BE2C (cell line): ENCODE results near the gene CSMD2.

Experiments
- DNase-seq: peaks from one replicate; pipeline ENCODE4 v3.0.0-alpha.2; 2020
- H3K27me3 ChIP-seq: fragments of 250-450 bp; sonication (Bioruptor Pico); 2 replicates; pipeline ENCODE4 v1.5.1; 2020; ENCODE audit warnings: mild to moderate bottlenecking
- H3K36me3 ChIP-seq: fragments of 250-450 bp; sonication (Bioruptor Pico); 2 replicates; pipeline ENCODE4 v1.5.1; 2020; ENCODE audit warnings: mild to moderate bottlenecking
- H3K4me1 ChIP-seq: fragments of 250-450 bp; sonication (Bioruptor Pico); 2 replicates; pipeline ENCODE4 v1.5.1; 2020
- H3K4me3 ChIP-seq: 2 replicates; pipeline ENCODE4 v1.5.1; 2011; ENCODE audit warnings: low read depth, low read length
- H3K9me3 ChIP-seq: fragments of 250-450 bp; sonication (Bioruptor Pico); 2 replicates; pipeline ENCODE4 v1.5.1; 2020
- TF ChIP-seq, protein P1 (sequence below): IDR thresholded peaks from 2 replicates; pipeline ENCODE4 v1.5.1; 2012; ENCODE audit warnings: mild to moderate bottlenecking, low read depth, low read length

CSMD2 gene

DNA sequence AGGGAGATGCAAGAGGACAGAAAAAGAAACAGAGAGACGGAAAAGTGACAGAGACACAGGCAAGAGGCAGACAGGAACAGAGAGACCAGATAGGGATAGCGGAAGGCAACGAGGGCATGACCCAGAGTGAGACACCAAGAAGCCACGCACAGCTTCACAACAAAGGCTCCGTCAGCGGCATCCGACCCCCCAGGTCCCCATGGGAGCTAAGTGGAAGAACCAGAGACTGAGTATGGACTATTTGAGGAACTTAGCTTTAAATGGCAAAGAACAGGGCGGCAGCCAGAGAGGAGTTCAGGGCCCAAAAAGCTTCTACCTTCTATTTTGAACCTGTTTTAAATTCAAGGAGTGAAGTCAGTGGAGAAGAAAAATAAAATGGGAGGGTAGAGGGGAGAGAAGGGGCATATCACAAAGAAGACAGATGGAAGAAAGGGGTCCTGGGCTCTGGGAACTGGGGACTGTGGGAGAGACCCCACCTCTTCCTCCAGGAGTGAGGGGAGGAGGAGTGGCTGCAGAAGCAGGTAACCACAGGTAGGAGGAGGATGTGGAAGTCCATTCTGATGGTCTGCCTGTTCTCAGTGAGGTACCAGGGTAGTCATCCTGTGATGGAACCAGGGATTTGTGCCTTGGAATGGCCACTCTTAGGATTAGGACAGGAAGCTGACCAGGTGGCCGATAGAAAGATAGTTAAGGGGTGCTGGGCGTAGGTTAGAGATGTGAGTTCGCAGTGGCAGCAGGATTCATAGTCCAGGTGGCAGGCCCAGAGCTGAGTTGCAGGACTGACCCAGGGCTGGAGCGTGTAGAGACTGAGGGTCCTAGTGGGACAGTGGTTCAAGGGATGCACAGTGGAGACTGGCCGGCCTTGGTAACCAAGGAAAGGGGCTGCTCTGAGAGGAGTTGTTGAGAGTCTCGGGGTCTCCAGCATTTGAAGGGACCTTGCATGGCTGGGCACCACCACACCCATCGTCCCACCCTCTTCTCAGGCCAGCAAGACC, 37.7 kb downstream of the CSMD2 start:
- Histone ChIP-seq H3K9me3 (no peaks in the 10 kb centered on the region), H3K4me1 (no peaks in the 10 kb centered on the region), H3K4me3 (no peak overlapping the region), H3K36me3 (no peaks in the 10 kb centered on the region), H3K27me3 (no peaks in the 10 kb centered on the region)
- no peak for DNase-seq
- TF ChIP-seq, protein P1, sequence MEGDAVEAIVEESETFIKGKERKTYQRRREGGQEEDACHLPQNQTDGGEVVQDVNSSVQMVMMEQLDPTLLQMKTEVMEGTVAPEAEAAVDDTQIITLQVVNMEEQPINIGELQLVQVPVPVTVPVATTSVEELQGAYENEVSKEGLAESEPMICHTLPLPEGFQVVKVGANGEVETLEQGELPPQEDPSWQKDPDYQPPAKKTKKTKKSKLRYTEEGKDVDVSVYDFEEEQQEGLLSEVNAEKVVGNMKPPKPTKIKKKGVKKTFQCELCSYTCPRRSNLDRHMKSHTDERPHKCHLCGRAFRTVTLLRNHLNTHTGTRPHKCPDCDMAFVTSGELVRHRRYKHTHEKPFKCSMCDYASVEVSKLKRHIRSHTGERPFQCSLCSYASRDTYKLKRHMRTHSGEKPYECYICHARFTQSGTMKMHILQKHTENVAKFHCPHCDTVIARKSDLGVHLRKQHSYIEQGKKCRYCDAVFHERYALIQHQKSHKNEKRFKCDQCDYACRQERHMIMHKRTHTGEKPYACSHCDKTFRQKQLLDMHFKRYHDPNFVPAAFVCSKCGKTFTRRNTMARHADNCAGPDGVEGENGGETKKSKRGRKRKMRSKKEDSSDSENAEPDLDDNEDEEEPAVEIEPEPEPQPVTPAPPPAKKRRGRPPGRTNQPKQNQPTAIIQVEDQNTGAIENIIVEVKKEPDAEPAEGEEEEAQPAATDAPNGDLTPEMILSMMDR: no peak

DNA sequence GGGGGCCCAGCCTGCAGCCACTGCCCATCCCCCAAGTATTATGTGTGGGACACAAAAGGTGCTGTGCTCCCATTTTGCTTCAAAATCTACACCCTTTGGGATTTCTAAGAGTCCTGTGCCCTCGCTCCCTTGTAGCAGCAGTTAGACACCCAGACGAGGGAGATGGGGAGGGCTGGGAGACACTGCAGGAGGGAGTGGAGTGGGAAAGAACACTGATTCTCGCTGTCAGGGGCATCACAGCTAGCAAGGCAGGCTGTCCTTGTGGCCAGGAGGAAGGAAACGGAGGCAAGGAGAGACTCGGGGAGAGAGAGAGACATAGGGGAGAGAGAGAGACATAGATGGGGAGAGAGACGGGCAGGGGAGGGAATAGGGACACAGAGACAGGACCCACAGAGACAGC, 38.5 kb downstream of the CSMD2 start:
- Histone ChIP-seq H3K27me3 (no peaks in the 10 kb centered on the region), H3K4me3 (no peak overlapping the region), H3K4me1 (no peaks in the 10 kb centered on the region), H3K36me3 (no peaks in the 10 kb centered on the region), H3K9me3 (no peaks in the 10 kb centered on the region)
- TF ChIP-seq, protein P1: no peak
- DNase-seq: no peak

DNA sequence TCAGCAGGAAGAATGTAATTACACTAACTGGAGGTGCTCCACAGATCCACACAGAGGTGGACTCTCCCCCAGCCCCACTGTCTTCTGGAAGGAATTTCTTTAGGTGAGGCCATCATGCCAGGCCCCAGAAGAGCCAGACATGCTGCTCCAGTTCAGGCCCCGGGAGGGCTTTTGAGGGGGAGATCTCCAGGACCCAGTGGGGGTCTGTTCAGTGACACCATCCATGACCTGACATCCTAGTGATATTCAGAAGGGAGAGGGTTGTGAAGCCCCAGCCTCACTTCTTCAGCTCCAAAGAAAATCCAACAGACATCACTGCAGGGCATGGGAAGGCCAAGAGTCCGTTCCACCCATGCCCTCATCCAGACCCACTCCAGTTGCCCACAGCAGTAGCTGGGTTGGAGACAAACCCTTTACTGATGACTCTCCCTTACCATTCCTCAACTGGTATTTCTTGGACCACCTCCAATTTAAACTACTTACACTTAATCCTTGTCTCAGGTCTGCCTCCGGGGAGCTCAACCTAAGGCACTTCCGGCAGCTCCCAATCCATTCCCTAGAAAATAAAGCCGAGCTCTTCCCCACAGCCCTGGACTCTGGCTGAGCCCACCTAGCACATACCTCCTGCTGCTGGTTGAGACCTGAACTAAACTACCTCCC, 39.2 kb downstream of the CSMD2 start:
- Histone ChIP-seq H3K9me3 (no peaks in the 10 kb centered on the region), H3K4me3 (no peak overlapping the region), H3K4me1 (no peaks in the 10 kb centered on the region), H3K36me3 (no peaks in the 10 kb centered on the region), H3K27me3 (no peaks in the 10 kb centered on the region)
- no peak for DNase-seq
- TF ChIP-seq, protein P1: no peak

DNA sequence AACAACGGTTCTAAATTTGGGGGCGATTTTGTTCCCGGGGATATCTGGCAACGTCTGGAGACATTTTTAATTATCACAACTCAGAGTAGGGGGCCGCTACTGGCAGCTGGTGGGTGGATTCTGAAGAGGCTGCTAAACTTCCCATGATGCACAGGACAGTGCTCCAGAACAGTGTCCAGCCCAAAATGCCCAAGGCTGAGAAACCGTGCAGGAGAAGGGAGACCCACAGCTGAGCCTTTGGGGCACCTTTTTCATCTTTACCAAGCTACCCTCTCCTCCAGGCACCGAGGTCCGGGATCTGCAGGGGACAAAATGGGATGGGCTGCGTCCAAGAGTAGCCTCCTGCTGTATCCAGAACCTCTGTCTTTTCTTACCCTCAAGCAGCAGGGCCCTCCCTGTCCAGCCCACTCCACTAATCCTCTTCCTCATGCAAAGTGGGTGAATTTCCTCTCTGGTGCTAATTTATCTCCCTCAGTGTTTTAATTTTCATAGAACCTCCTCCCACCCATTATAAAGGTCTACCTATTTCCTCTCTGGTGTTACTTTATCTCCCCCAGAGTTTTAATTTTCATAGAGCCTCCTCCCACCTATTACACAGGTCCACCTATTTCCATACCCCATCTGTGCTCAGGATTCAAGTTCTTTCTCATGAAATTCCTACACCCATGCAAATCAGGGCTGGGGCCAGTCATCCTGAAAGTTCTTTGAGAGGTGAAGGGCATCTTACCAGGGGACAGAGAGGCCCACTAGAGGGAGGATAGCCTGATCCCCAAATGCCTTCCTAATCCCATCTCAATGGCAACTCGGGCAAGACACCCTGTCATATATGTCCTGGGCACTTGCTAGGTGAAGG, 42.7 kb downstream of the CSMD2 start:
- H3K4me1 ChIP-seq: no peaks in the 10 kb centered on the region

DNA sequence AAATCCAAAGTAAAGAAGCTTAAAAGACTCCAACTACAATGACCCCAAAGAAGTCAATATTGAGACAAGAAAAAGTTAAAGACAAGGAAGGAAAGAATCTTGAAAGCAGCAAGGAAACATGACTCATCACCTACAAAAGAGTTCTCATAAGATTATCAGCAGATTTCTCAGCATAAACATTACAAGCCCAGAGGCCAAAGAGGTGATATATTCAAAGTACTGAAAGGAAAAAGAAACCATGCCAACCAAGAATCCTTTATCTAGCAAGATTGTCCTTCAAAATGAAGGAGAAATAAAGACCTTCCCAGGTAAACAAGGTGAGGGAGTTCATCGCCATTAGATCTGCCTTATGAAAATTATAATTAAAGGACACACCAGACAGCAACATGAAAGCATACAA, 49.8 kb downstream of the CSMD2 start:
- H3K4me3 ChIP-seq: no peak overlapping the region
- H3K27me3 ChIP-seq: no peaks in the 10 kb centered on the region
- no peaks in the 10 kb centered on the region for H3K9me3 ChIP-seq
- no peaks in the 10 kb centered on the region for H3K4me1 ChIP-seq
- no peak for DNase-seq
- TF ChIP-seq, protein P1: no peak
- no peaks in the 10 kb centered on the region for H3K36me3 ChIP-seq

More for the DNA sequence above, 42.7 kb downstream of the CSMD2 start:
- DNase-seq: no peak
- TF ChIP-seq, protein P1: no peak
- no peak overlapping the region for H3K4me3 ChIP-seq
- H3K36me3 ChIP-seq: no peaks in the 10 kb centered on the region
- no peaks in the 10 kb centered on the region for H3K27me3 ChIP-seq
- H3K9me3 ChIP-seq: no peaks in the 10 kb centered on the region
